Fibroblast of the aortic adventitia (primary cell): ENCODE measurements around the gene ZNF750. TPM values are rescaled to one million over a fixed set of nuclear protein-coding genes. Genes with fewer than 3 reads are reported as not detected.

Experiments
- DNase-seq: peaks from one replicate; pipeline ENCODE4 v3.0.0-alpha.2; 2010; ENCODE audit warnings: low read depth
- H3K4me3 ChIP-seq: 2 replicates; pipeline ENCODE4 v1.5.1; 2011; ENCODE audit warnings: low read depth, mild to moderate bottlenecking, control low read depth, low read length, moderate library complexity
- total RNA-seq: library from RNA; depleted of rRNA; stranded (reverse); fragments of >200 nt; gene quantifications from 2 replicates; pipeline ENCODE4 v1.2.3, GENCODE V29; 2012; ENCODE audit warnings: low replicate concordance
- TF ChIP-seq, protein P1 (sequence below): IDR thresholded peaks from 2 replicates; pipeline ENCODE4 v1.5.1; 2011; ENCODE audit warnings: mild to moderate bottlenecking, low read length, control low read depth, inconsistent platforms; ENCODE audit not compliant: insufficient read depth

The ZNF750 gene
- total RNA-seq, 1 donor, result not detected

DNA sequence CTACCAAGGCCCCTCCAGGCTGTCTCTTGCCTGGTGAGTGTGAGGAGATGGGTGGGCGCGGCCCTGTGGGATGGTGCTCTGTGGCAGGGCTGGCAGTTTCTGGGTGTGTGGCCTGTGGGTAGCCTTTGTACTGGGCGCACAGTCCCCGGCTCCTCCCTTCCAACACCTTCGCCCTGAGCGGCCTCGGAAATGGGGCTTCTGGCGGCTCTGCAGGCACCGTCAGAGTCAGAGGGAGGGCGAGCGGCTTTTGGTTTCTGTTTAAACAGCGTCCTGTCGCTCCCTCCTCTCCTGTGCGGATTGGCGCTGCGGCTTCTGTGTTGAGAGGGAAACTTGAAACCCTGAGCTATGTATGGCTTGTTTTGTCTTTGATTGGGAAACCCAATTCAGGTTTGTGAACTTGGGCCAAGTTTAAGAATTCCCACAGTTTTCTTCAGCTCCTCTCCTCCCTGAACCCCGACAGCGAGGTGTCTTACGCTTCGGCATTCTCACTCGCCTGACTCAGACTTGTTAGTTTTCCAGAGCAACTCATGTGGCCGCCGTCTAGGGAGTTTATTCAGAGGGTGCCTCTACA lies 8.3 kb upstream of the ZNF750 start:
- H3K4me3 ChIP-seq, result no peak overlapping the region
- peak; percentile 24 for DNase-seq
- TF ChIP-seq, protein P1, sequence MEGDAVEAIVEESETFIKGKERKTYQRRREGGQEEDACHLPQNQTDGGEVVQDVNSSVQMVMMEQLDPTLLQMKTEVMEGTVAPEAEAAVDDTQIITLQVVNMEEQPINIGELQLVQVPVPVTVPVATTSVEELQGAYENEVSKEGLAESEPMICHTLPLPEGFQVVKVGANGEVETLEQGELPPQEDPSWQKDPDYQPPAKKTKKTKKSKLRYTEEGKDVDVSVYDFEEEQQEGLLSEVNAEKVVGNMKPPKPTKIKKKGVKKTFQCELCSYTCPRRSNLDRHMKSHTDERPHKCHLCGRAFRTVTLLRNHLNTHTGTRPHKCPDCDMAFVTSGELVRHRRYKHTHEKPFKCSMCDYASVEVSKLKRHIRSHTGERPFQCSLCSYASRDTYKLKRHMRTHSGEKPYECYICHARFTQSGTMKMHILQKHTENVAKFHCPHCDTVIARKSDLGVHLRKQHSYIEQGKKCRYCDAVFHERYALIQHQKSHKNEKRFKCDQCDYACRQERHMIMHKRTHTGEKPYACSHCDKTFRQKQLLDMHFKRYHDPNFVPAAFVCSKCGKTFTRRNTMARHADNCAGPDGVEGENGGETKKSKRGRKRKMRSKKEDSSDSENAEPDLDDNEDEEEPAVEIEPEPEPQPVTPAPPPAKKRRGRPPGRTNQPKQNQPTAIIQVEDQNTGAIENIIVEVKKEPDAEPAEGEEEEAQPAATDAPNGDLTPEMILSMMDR, result no peak

DNA sequence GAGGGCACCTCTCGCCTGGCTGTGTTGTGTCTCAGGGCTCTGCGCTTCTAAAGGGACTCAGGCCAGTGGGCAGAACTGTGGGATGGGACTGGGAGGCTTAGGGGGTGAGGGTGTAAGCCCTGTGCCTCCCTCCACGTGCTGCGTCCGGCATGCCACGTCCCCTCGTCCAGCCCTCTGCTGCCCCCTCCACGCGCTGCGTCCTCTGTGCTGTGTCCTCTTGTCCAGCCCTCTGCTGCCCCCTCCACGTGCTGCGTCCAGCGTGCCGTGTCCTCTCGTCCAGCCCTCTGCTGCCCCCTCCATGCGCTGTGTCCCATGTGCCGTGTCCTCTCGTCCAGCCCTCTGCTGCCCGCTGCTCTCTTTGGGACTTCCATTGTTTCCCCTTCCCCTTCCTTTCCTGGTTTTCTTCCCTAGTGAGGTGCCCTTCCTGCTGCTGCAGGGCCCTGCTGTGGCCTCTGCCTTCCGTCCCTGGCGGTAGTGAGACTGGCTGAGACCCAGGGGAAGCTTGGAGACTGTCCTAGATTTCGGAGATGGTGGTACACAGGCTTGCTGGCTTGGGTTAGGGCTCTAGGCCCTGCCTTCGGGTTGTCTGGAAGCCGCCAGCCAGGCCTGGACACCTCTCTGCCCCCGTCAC lies 6.4 kb upstream of the ZNF750 start:
- H3K4me3 ChIP-seq, result no peak overlapping the region

DNA sequence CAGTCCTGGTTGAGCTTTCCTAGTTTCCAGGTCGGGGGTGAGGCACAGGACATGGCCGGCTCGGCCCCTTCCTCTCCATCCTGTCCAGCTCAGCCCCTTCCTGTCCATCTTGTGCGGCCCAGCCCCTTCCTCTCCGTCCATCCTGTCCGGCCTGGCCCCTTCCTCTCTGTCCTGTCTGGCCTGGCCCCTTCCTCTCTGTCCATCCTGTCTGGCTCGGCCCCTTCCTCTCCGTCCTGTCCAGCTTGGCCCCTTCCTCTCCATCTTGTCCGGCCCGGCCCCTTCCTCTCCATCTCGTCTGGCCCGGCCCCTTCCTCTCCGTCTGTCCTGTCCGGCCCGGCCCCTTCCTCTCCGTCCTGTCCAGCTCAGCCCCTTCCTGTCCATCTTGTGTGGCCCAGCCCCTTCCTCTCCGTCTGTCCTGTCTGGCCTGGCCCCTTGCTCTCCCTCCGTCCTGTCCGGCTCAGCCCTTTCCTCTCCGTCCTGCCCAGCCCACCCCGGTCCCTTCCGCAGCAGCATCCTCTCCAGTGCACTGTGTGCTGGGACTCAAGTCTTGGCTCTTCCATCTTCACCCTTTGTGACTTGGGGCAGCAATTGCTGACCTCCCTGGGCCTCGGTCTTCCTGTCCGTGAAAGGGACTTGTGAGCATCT lies 5.5 kb upstream of the ZNF750 start:
- DNase-seq, result no peak
- TF ChIP-seq, protein P1, result no peak
- no peak overlapping the region for H3K4me3 ChIP-seq

More for the DNA sequence above, 6.4 kb upstream of the ZNF750 start:
- TF ChIP-seq, protein P1, result no peak
- no peak for DNase-seq

DNA sequence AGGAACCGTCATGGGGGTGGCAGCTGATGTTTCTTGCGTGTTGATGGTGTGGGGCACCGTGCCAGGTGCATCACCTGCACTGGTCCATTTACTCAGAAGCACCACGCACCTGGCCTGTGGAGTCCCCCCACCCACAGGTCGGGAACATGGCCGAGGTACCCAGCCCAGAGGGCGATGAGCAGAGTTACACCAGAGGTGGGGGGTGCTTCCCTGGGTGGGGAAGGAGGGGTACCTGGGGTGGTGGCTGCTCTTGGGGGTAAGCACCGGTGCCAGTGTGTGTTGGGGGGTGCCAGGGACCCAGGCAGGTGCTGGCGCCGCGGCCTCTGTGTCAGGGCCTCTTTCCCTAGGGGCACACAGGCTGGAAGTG lies 5.0 kb upstream of the ZNF750 start:
- TF ChIP-seq, protein P1, result no peak
- no peak for DNase-seq
- H3K4me3 ChIP-seq, result no peak overlapping the region

DNA sequence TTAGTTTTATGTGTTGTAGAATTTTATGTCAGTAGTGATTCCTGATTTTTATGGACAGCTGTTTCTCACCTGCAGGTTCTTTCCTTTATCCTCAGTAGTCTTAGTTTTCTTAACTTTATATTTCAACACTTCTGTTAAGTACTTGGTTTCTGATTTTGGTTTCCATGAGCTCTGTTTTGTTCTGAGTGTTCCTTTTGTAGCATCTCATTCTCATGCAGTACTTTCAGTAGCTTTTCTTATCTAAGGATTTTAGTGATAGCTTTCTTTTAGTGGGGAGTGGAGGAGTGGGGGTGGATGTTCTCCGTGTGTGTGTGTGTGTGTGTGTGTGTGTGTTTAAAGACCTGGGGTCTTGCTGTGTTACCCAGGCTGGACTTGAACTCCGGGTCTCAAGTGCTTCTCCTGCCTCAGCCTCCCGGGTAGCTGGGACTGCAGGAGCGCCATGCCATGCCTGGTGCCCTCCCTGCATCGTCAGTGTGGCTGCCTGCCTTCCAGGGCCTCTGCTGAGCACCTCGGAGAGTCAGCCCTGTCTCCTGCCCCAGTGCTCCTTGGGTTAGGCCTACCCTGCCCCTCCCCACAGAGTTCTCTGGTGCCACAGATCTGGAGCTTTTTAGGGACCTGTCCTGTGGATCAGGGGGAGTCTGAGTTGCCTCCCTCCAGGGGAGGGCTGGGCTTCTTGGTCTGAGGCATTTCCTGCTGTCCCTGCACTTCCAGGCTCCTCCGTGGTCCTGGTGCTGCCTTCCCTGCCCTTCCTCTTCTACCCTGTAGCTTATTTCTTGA lies 4.3 kb upstream of the ZNF750 start:
- no peak overlapping the region for H3K4me3 ChIP-seq
- TF ChIP-seq, protein P1, result no peak
- DNase-seq, result no peak

DNA sequence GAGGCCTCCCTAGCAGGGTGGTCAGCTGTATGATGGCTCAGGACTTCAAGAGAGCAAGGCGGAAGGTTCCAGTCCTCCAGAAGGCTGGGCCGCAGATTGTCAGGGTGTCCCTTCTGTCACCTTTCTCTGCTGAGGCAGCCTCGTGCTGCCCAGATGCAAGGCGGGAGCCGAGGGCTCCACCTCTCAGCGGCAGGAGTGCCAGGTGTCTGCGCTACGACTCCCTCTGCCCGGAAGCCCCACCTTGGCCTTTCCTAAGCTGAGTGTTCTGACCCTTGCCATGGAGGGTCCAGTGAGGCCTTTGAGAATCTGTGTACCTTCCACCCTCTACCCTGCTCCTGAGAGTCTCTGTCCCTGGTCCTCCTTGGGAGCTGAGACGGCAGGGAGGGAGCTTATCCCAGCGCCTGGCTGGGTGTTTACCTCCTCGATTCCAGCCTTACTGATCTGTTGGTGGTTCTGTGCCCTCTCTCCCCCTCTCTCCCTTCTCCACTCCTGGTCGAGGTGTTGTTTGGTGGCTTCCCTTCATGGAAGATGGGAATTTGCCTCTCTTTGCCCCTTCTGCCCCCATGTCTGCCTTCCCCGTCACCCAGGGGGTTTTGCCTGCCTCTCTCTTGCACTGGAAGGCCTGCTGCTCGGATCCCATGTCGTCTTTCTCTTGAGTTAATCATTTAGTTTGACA lies 2.2 kb upstream of the ZNF750 start:
- TF ChIP-seq, protein P1, result no peak
- DNase-seq, result no peak
- no peak overlapping the region for H3K4me3 ChIP-seq
